ENCODE results near the gene ZZZ3. TPM values are rescaled to one million over a fixed set of nuclear protein-coding genes. Genes with fewer than 3 reads are reported as not detected.

The ZZZ3 gene
- total RNA-seq, 4 donors from 2014 or later: 46.9 to 60.6 (median 55.0) TPM

- Histone ChIP-seq H3K4me1 (peaks cover 3 to 12% (median 7%) of the 10 kb centered on the region in 4 donors), H3K36me3 (peaks cover 11 to 23% (median 16%) of the 10 kb centered on the region in 4 donors), H3K9me3 (no peaks in the 10 kb centered on the region), H3K27ac (replicated peaks in 1 of 4) (no peak overlapping the region), H3K4me3 (no peak overlapping the region), H3K27me3 (no peaks in the 10 kb centered on the region)
- TF ChIP-seq POLR2AphosphoS5 (IDR thresholded peaks at IDR 0.05): no peak
- TF ChIP-seq POLR2A (IDR thresholded peaks at IDR 0.05; ENCODE audit: low read depth): no peak
- no peak for TF ChIP-seq CTCF (IDR thresholded peaks at IDR 0.05)
- no peak for TF ChIP-seq EP300 (IDR thresholded peaks at IDR 0.05)
- intact Hi-C loops (cut with DNase I): no loop called here
- 98% methylated on average over 4 of the region's 4 CpGs for WGBS
- DNase-seq (ENCODE audit: extremely low spot score): no peak
Measured at GRCh38 chr1:77636864-77637263, 45.6 kb downstream of the ZZZ3 start.

Small RNAs within 50 kb of the gene (small RNA-seq; reads per million reads assigned to genes)
- 0 reads per million in 3 donors for gene RN7SL370P

Other genes with a start within 250 kb of the ZZZ3 start
- gene USP33, start 77.2 kb upstream of the ZZZ3 start, total RNA-seq: 10 to 100 TPM; 50.9 to 71.0 (median 59.2) TPM
- 10 to 100 TPM; 13.8 to 18.7 (median 16.1) TPM for gene MIGA1, start 97.0 kb upstream of the ZZZ3 start, total RNA-seq
- gene NEXN, start 206.0 kb upstream of the ZZZ3 start, total RNA-seq: 100 to 1,000 TPM; 153 to 272 (median 240) TPM